GM23338 (cell line): ENCODE results near the gene TBC1D19. TPM values are rescaled to one million over a fixed set of nuclear protein-coding genes. Genes with fewer than 3 reads are reported as not detected.
"Not testable (repeated sequence)": the region's sequence is repeated elsewhere in the genome, so short reads cannot be mapped to it uniquely, and the experiment has no call there.

Experiments
- ATAC-seq: fragments of 200-7000 bp; cut with Tn5 transposase; 3 replicates; pipeline ENCODE4 v1.9.1; 2020
- DNase-seq: peaks from one replicate; pipeline ENCODE4 v3.0.0-alpha.2; 2015; ENCODE audit warnings: low spot score
- H2AFZ ChIP-seq: fragments of 200-600 bp; sonication (generic); 2 replicates; pipeline ENCODE4 v1.8.0; 2016; ENCODE audit warnings: antibody characterized with exemption, mild to moderate bottlenecking, moderate library complexity
- H3F3A ChIP-seq: fragments of 200-600 bp; sonication (generic); replicated peaks from 2 replicates; pipeline ENCODE4 v1.8.0; 2017; ENCODE audit warnings: antibody characterized with exemption, mixed run types, low read depth
- H3K27ac ChIP-seq: fragments of 200-600 bp; sonication (generic); 2 replicates; pipeline ENCODE4 v1.6.1; 2016; ENCODE audit warnings: low read depth
- H3K27me3 ChIP-seq: fragments of 200-600 bp; sonication (generic); 2 replicates; pipeline ENCODE4 v1.8.0; 2016; ENCODE audit warnings: mild to moderate bottlenecking, mixed run types, moderate library complexity; ENCODE audit not compliant: insufficient read depth
- H3K36me3 ChIP-seq: fragments of 200-600 bp; sonication (generic); 2 replicates; pipeline ENCODE4 v1.8.0; 2016; ENCODE audit warnings: mild to moderate bottlenecking; ENCODE audit not compliant: insufficient read depth
- H3K4me1 ChIP-seq: fragments of 200-600 bp; sonication (generic); 2 replicates; pipeline ENCODE4 v1.8.0; 2016; ENCODE audit warnings: mild to moderate bottlenecking, moderate library complexity; ENCODE audit not compliant: insufficient read depth
- H3K4me2 ChIP-seq: fragments of 200-600 bp; sonication (generic); 2 replicates; pipeline ENCODE4 v1.7.1; 2017; ENCODE audit warnings: mixed run types
- H3K4me3 ChIP-seq: fragments of 200-600 bp; sonication (generic); 2 replicates; pipeline ENCODE4 v1.6.1; 2016; ENCODE audit warnings: mixed run types
- H3K79me2 ChIP-seq: fragments of 200-600 bp; sonication (generic); replicated peaks from 2 replicates; pipeline ENCODE4 v1.8.0; 2017; ENCODE audit warnings: mild to moderate bottlenecking; ENCODE audit not compliant: insufficient read depth
- H3K9me2 ChIP-seq: fragments of 200-600 bp; sonication (generic); 2 replicates; pipeline ENCODE4 v1.8.0; 2017; ENCODE audit not compliant: insufficient read depth
- H4K20me1 ChIP-seq: fragments of 200-600 bp; sonication (generic); replicated peaks from 2 replicates; pipeline ENCODE4 v1.8.0; 2017; ENCODE audit warnings: mild to moderate bottlenecking; ENCODE audit not compliant: insufficient read depth
- H3K27ac Mint-ChIP-seq: 2 replicates; pipeline ENCODE4 v1.8.0; 2020; ENCODE audit warnings: inconsistent platforms, mild to moderate bottlenecking, moderate library complexity, mixed read lengths
- H3K27me3 Mint-ChIP-seq: 3 replicates; pipeline ENCODE4 v1.8.0; 2022; ENCODE audit warnings: low read depth, mild to moderate bottlenecking, moderate library complexity, mixed read lengths, inconsistent platforms; ENCODE audit not compliant: insufficient read depth, poor library complexity
- H3K36me3 Mint-ChIP-seq: 3 replicates; pipeline ENCODE4 v1.8.0; 2021; ENCODE audit warnings: low read depth, mild to moderate bottlenecking, inconsistent platforms, moderate library complexity, mixed read lengths
- H3K4me1 Mint-ChIP-seq: 3 replicates; pipeline ENCODE4 v1.8.0; 2020; ENCODE audit warnings: mild to moderate bottlenecking, inconsistent platforms, mixed read lengths
- H3K4me3 Mint-ChIP-seq: 3 replicates; pipeline ENCODE4 v1.8.0; 2021; ENCODE audit warnings: moderate library complexity, mild to moderate bottlenecking, inconsistent platforms, mixed read lengths
- H3K9me3 Mint-ChIP-seq: 3 replicates; pipeline ENCODE4 v1.8.0; 2020; ENCODE audit warnings: moderate library complexity, mild to moderate bottlenecking, inconsistent platforms, mixed read lengths
- CREB1 ChIP-seq: fragments of 250-450 bp; sonication (Bioruptor Pico); IDR thresholded peaks from 2 replicates; pipeline ENCODE4 v1.5.0; 2020; ENCODE audit warnings: low read depth, mild to moderate bottlenecking, moderate library complexity
- ETS1 ChIP-seq: IDR thresholded peaks from 2 replicates; pipeline ENCODE4 v1.6.1; 2016; ENCODE audit warnings: antibody characterized with exemption
- EZH2 ChIP-seq: fragments of 200-600 bp; sonication (generic); IDR thresholded peaks from one replicate; pipeline ENCODE4 v1.8.0; 2017; ENCODE audit warnings: antibody characterized with exemption, mild to moderate bottlenecking, low read depth; ENCODE audit not compliant: unreplicated experiment
- EZH2phosphoT487 ChIP-seq: fragments of 200-600 bp; sonication (generic); IDR thresholded peaks from one replicate; pipeline ENCODE4 v1.8.1; 2018; ENCODE audit warnings: antibody characterized with exemption; ENCODE audit not compliant: unreplicated experiment
- JUNB ChIP-seq: IDR thresholded peaks from one replicate; pipeline ENCODE4 v1.6.1; 2016; ENCODE audit warnings: antibody characterized with exemption; ENCODE audit not compliant: unreplicated experiment
- NANOG ChIP-seq: IDR thresholded peaks from 2 replicates; pipeline ENCODE4 v1.6.1; 2016; ENCODE audit warnings: antibody characterized with exemption, borderline replicate concordance
- POLR2AphosphoS5 ChIP-seq: IDR thresholded peaks from 2 replicates; pipeline ENCODE4 v1.6.1; 2016; ENCODE audit warnings: antibody characterized with exemption, low read depth
- STAT1 ChIP-seq: IDR thresholded peaks from one replicate; pipeline ENCODE4 v1.6.1; 2016; ENCODE audit warnings: antibody characterized with exemption; ENCODE audit not compliant: unreplicated experiment
- ZNF331 ChIP-seq: fragments of 250-450 bp; sonication (Bioruptor Pico); IDR thresholded peaks from 2 replicates; pipeline ENCODE4 v1.5.0; 2020; ENCODE audit warnings: low read depth, mild to moderate bottlenecking, moderate library complexity
- polyA plus RNA-seq: library from polyadenylated mRNA; unstranded; fragments of >200 nt; fragmentation: Nextera tagmentation; extraction: Ambion mirVana; gene quantifications from 2 replicates; pipeline ENCODE4 v1.2.1, GENCODE V29; 2016
- total RNA-seq: library from RNA; depleted of rRNA; stranded (reverse); fragments of >200 nt; shearing (Covaris generic); gene quantifications from 2 replicates; pipeline ENCODE4 v1.2.3, GENCODE V29; 2014

TBC1D19 gene
- total and polyA plus RNA-seq, 2 experiments from 2014 or later: 1.9 to 4.3 TPM

- Histone ChIP-seq H3K4me2 (no peak overlapping the region), H3K4me1 (no peaks in the 10 kb centered on the region), H2AFZ (no peak overlapping the region), H3K9me2 (0 out of 2 replicates have a peak, but pooled peaks cover 3% of the 10 kb centered on the region), H4K20me1 (no peaks in the 10 kb centered on the region), H3K36me3 (no peaks in the 10 kb centered on the region), H3F3A (no peaks in the 10 kb centered on the region), H3K79me2 (no peaks in the 10 kb centered on the region), H3K4me3 (no peak overlapping the region), H3K27me3 (no peaks in the 10 kb centered on the region), H3K27ac (no peak overlapping the region)
- peaks cover 2% of the 10 kb centered on the region for H3K27me3 Mint-ChIP-seq
- H3K4me3 Mint-ChIP-seq: no peak overlapping the region
- TF ChIP-seq ZNF331 (CRISPR knock-in tag): no peak
- no peak for TF ChIP-seq EZH2
- TF ChIP-seq JUNB: no peak
- no peak for TF ChIP-seq EZH2phosphoT487
- TF ChIP-seq NANOG: no peak
- TF ChIP-seq CREB1 (CRISPR knock-in tag): no peak
- ATAC-seq (no peak), DNase-seq (no peak)
- H3K36me3 Mint-ChIP-seq: no peaks in the 10 kb centered on the region
- H3K9me3 Mint-ChIP-seq: no peaks in the 10 kb centered on the region
- H3K4me1 Mint-ChIP-seq: no peaks in the 10 kb centered on the region
- no peak overlapping the region for H3K27ac Mint-ChIP-seq
Observed at GRCh38 chr4:26634237-26634636, 50.4 kb downstream of the TBC1D19 start.

GRCh38 chr4:26636458-26636857, 52.6 kb downstream of the TBC1D19 start:
- DNase-seq (no peak), ATAC-seq (no peak)
- Mint-ChIP-seq H3K27me3 (peaks cover 2% of the 10 kb centered on the region), H3K27ac (no peak overlapping the region), H3K4me3 (no peak overlapping the region), H3K9me3 (peaks cover 5% of the 10 kb centered on the region), H3K4me1 (no peaks in the 10 kb centered on the region), H3K36me3 (peaks cover 13% of the 10 kb centered on the region)
- Histone ChIP-seq H3K27me3 (no peaks in the 10 kb centered on the region), H3K9me2 (0 out of 2 replicates have a peak, but pooled peaks cover 3% of the 10 kb centered on the region), H3K4me3 (no peak overlapping the region), H3K27ac (no peak overlapping the region), H3K4me2 (no peak overlapping the region), H3F3A (no peaks in the 10 kb centered on the region), H3K4me1 (no peaks in the 10 kb centered on the region), H4K20me1 (no peaks in the 10 kb centered on the region), H2AFZ (no peak overlapping the region), H3K79me2 (no peaks in the 10 kb centered on the region), H3K36me3 (no peaks in the 10 kb centered on the region)
- no peak for TF ChIP-seq STAT1
- TF ChIP-seq NANOG: no peak
- TF ChIP-seq ETS1: no peak
- TF ChIP-seq POLR2AphosphoS5: no peak

GRCh38 chr4:26640639-26641038, 56.8 kb downstream of the TBC1D19 start:
- not testable (repeated sequence) for H3K4me3 ChIP-seq, H3K4me2 ChIP-seq, H3K79me2 ChIP-seq, H3K27ac Mint-ChIP-seq, H3K27ac ChIP-seq, H3F3A ChIP-seq, H3K36me3 ChIP-seq, DNase-seq, H3K27me3 Mint-ChIP-seq, ATAC-seq, H3K9me2 ChIP-seq, H3K27me3 ChIP-seq, H3K4me1 Mint-ChIP-seq, H4K20me1 ChIP-seq, H3K4me3 Mint-ChIP-seq, H2AFZ ChIP-seq, H3K4me1 ChIP-seq
- Mint-ChIP-seq H3K36me3 (peaks cover 19% of the 10 kb centered on the region), H3K9me3 (peaks cover 24% of the 10 kb centered on the region)
